Endodermal cell (in vitro differentiated cells): ENCODE results near the gene PAK1. TPM values are rescaled to one million over a fixed set of nuclear protein-coding genes. Genes with fewer than 3 reads are reported as not detected.

Source experiments
- DNase-seq: peaks from one replicate; pipeline ENCODE4 v3.0.0-alpha.2; 2017
- H3K27ac ChIP-seq: 2 replicates; pipeline ENCODE4 v1.5.1; 2013; ENCODE audit warnings: mild to moderate bottlenecking, low read depth, low read length, moderate library complexity
- H3K27me3 ChIP-seq: 2 replicates; pipeline ENCODE4 v1.6.1; 2013; ENCODE audit warnings: mild to moderate bottlenecking, low read length, moderate library complexity; ENCODE audit not compliant: insufficient read depth, control insufficient read depth, poor library complexity, severe bottlenecking
- H3K36me3 ChIP-seq: 2 replicates; pipeline ENCODE4 v1.7.0; 2013; ENCODE audit warnings: mild to moderate bottlenecking, low read length, moderate library complexity; ENCODE audit not compliant: control insufficient read depth, insufficient read depth
- H3K4me1 ChIP-seq: one replicate; pipeline ENCODE4 v1.7.0; 2013; ENCODE audit warnings: low read length; ENCODE audit not compliant: control insufficient read depth, insufficient read depth
- H3K4me3 ChIP-seq: 2 replicates; pipeline ENCODE4 v1.5.1; 2013; ENCODE audit warnings: mild to moderate bottlenecking, low read length, moderate library complexity
- H3K9ac ChIP-seq: 2 replicates; pipeline ENCODE4 v1.6.1; 2013; ENCODE audit warnings: mild to moderate bottlenecking, low read length, moderate library complexity; ENCODE audit not compliant: poor library complexity, severe bottlenecking; ENCODE audit errors: extremely low read depth
- H3K9me3 ChIP-seq: 2 replicates; pipeline ENCODE4 v1.6.1; 2013; ENCODE audit warnings: mild to moderate bottlenecking, low read length, moderate library complexity; ENCODE audit not compliant: control insufficient read depth
- H3K27ac Mint-ChIP-seq: 2 replicates; pipeline ENCODE4 v1.8.0; 2020; ENCODE audit warnings: mixed read lengths
- H3K27me3 Mint-ChIP-seq: 2 replicates; pipeline ENCODE4 v1.8.0; 2021; ENCODE audit warnings: mild to moderate bottlenecking, mixed read lengths; ENCODE audit not compliant: insufficient read depth
- H3K36me3 Mint-ChIP-seq: 2 replicates; pipeline ENCODE4 v1.8.0; 2020; ENCODE audit warnings: low read depth, mixed read lengths
- H3K4me1 Mint-ChIP-seq: 2 replicates; pipeline ENCODE4 v1.8.0; 2020; ENCODE audit warnings: mixed read lengths
- H3K4me3 Mint-ChIP-seq: 2 replicates; pipeline ENCODE4 v1.8.0; 2020; ENCODE audit warnings: mild to moderate bottlenecking, moderate library complexity, mixed read lengths
- H3K9me3 Mint-ChIP-seq: 2 replicates; pipeline ENCODE4 v1.8.0; 2020; ENCODE audit warnings: mild to moderate bottlenecking, mixed read lengths
- CTCF ChIP-seq: fragments of 200-600 bp; sonication (generic); conservative IDR thresholded peaks from 2 replicates; pipeline ENCODE4 v1.5.0; 2021; ENCODE audit warnings: antibody characterized with exemption, mild to moderate bottlenecking
- whole genome bisulfite sequencing, 2 experiments: methylation state at CpG; one replicate each; pipeline versions ENCODE4 v1.1.5 to v1.1.7; 2013; ENCODE audit warnings: missing lambda C conversion rate in 2 of 2, mixed read lengths in 1 of 2; ENCODE audit not compliant: insufficient coverage in 1 of 2, insufficient read length in 1 of 2; 5-methylcytosine and 5-hydroxymethylcytosine counted together
- total RNA-seq, 2 donors: library from RNA; stranded (reverse); fragmentation: NEBNext Ultra II Directional in 1 of 2; extraction: Animal tissue kit (Norgen Biotek cat#: 25700) in 1 of 2; gene quantifications; 2 replicates in 1 of 2; 3 replicates in 1 of 2; pipeline ENCODE4 v1.2.1, GENCODE V29; 2021

PAK1 gene
- total RNA-seq, 2 donors from 2014 or later: 91.3 to 94.9 TPM

DNA sequence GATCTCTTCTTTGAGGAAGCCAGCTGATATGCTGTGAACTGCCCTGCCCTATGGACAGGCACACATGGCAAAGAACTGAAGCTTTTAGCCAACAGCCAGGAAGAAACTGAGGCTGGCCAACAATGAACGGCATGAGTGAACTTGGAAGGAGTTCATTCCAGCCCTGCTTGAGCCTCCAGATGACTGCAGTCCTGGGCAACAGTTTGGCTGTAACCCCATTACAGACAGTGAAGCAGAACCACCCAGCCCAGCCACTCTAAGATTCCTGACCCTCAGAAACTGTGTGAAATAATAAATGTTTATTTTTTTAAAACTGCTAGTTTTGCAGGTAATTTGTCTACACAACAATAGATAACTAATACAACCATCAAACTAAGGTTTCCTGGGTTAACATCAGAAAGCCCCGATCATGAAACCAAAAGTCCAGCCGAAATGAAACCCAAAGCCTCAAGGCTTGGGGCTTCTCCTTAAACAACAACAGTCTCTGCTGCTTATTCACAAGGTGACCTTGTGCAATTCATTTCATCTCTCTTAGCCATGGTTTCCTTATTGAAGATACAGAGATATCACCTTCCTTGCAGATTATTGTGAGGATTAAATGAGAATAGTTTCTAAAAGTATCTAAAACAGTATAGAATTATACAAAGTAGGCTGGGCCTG is 31.4 kb downstream of the PAK1 start:
- no peaks in the 10 kb centered on the region for H3K27me3 Mint-ChIP-seq
- 93 to 100% methylated on average over 3 of the region's 3 CpGs for WGBS, 2 experiments
- H3K4me1 Mint-ChIP-seq: peaks cover 57% of the 10 kb centered on the region

GRCh38 chr11:77441426-77441825 is 32.5 kb downstream of the PAK1 start:
- TF ChIP-seq CTCF: no peak
- Mint-ChIP-seq H3K27me3 (no peaks in the 10 kb centered on the region), H3K9me3 (no peaks in the 10 kb centered on the region), H3K36me3 (no peaks in the 10 kb centered on the region), H3K4me1 (peaks cover 58% of the 10 kb centered on the region), H3K27ac (no peak overlapping the region), H3K4me3 (no peak overlapping the region)
- H3K4me3 ChIP-seq: no peak overlapping the region
- H3K9me3 ChIP-seq: no peaks in the 10 kb centered on the region
- DNase-seq: no peak
- H3K36me3 ChIP-seq: no peaks in the 10 kb centered on the region
- no peak overlapping the region for H3K9ac ChIP-seq
- H3K4me1 ChIP-seq: peaks cover 9% of the 10 kb centered on the region
- 100% methylated on average over 1 of the region's 1 CpG; no CpG with 5 or more reads in 1 of the 2 experiments for WGBS, 2 experiments
- no peak overlapping the region for H3K27ac ChIP-seq
- H3K27me3 ChIP-seq: no peaks in the 10 kb centered on the region

More for the DNA sequence above, 31.4 kb downstream of the PAK1 start:
- H3K36me3 Mint-ChIP-seq: no peaks in the 10 kb centered on the region
- Histone ChIP-seq H3K9ac (no peak overlapping the region), H3K27ac (no peak overlapping the region), H3K4me1 (peaks cover 5% of the 10 kb centered on the region), H3K9me3 (no peaks in the 10 kb centered on the region), H3K27me3 (no peaks in the 10 kb centered on the region), H3K4me3 (no peak overlapping the region), H3K36me3 (no peaks in the 10 kb centered on the region)
- no peak for DNase-seq
- no peaks in the 10 kb centered on the region for H3K9me3 Mint-ChIP-seq
- no peak for TF ChIP-seq CTCF
- no peak overlapping the region for H3K27ac Mint-ChIP-seq
- H3K4me3 Mint-ChIP-seq: no peak overlapping the region

- peaks cover 63% of the 10 kb centered on the region for H3K4me1 Mint-ChIP-seq
- no peaks in the 10 kb centered on the region for H3K9me3 ChIP-seq
- H3K27me3 Mint-ChIP-seq: no peaks in the 10 kb centered on the region
- H3K9ac ChIP-seq: no peak overlapping the region
- no peak overlapping the region for H3K27ac ChIP-seq
- peak; percentile 59 for DNase-seq
- no peak overlapping the region for H3K4me3 Mint-ChIP-seq
- H3K27me3 ChIP-seq: no peaks in the 10 kb centered on the region
- peaks cover 9% of the 10 kb centered on the region for H3K4me1 ChIP-seq
- no peaks in the 10 kb centered on the region for H3K36me3 ChIP-seq
- H3K27ac Mint-ChIP-seq: no peak overlapping the region
- no peak overlapping the region for H3K4me3 ChIP-seq
- H3K36me3 Mint-ChIP-seq: no peaks in the 10 kb centered on the region
- TF ChIP-seq CTCF: no peak
- H3K9me3 Mint-ChIP-seq: no peaks in the 10 kb centered on the region
Measured at GRCh38 chr11:77440678-77441077, 33.2 kb downstream of the PAK1 start.
